A549 (cell line): ENCODE measurements around the gene DNAJB7. TPM values are rescaled to one million over a fixed set of nuclear protein-coding genes. Genes with fewer than 3 reads are reported as not detected.

Experiments used
- ATAC-seq, 2 experiments: fragments of 200-7000 bp in 1 of 2; fragments of >200 bp in 1 of 2; cut with Nextera tagmentation in 1 of 2; cut with Tn5 transposase in 1 of 2; 3 replicates each; pipeline versions ENCODE4 v1.8.0 to v1.9.1; 2018 to 2020; ENCODE audit warnings: mild to moderate bottlenecking in 1 of 2, moderate library complexity in 1 of 2
- CTCF ChIA-PET: fragments of 300-600 bp; sonication (Branson Sonifier 250); formaldehyde crosslinking; extraction: SDS; loops from one replicate; lab custom pipeline; 2021; ENCODE audit warnings: antibody characterized with exemption, inconsistent platforms; lab: Yijun Ruan, JAX
- POLR2A ChIA-PET: fragments of 350-600 bp; formaldehyde crosslinking; extraction: SDS; loops from one replicate; lab custom pipeline; 2021; ENCODE audit warnings: antibody characterized with exemption, inconsistent platforms; lab: Yijun Ruan, JAX
- DNase-seq, 2 experiments: peaks; one replicate each; pipeline versions ENCODE4 v3.0.0 to v3.0.0-alpha.2; 2011 to 2016; ENCODE audit warnings: low read depth in 1 of 2, low spot score in 1 of 2
- FAIRE-seq: peaks from 2 replicates; lab custom pipeline; 2011; peaks lifted over from hg19 to GRCh38; lab: Jason Lieb, UNC
- H3K27ac ChIP-seq, 2 experiments: fragments of >200 bp; sonication (Bioruptor Twin); formaldehyde crosslinking; 3 replicates each; pipeline ENCODE4 v1.5.1; 2016 to 2017
- H3K4me1 ChIP-seq: fragments of >200 bp; sonication (Bioruptor Twin); formaldehyde crosslinking; 3 replicates; pipeline ENCODE4 v1.6.1; 2016
- H3K4me2 ChIP-seq: fragments of >200 bp; sonication (Bioruptor Twin); formaldehyde crosslinking; 3 replicates; pipeline ENCODE4 v1.6.1; 2016
- H3K4me3 ChIP-seq: fragments of >200 bp; sonication (Bioruptor Twin); formaldehyde crosslinking; 3 replicates; pipeline ENCODE4 v1.5.1; 2016
- H3K9me3 ChIP-seq: fragments of >200 bp; sonication (Bioruptor Twin); formaldehyde crosslinking; 3 replicates; pipeline ENCODE4 v1.6.1; 2016
- CBX2 ChIP-seq: fragments of 200-600 bp; sonication (generic); IDR thresholded peaks from 2 replicates; pipeline ENCODE4 v1.6.1; 2016; ENCODE audit warnings: low read depth, mild to moderate bottlenecking, borderline replicate concordance
- CBX8 ChIP-seq: fragments of 200-600 bp; sonication (generic); IDR thresholded peaks from 2 replicates; pipeline ENCODE4 v1.6.1; 2016
- CHD2 ChIP-seq: fragments of 150-350 bp; IDR thresholded peaks from 2 replicates; pipeline ENCODE4 v1.6.1; 2014; ENCODE audit warnings: low read length; ENCODE audit not compliant: partially characterized antibody
- CHD4 ChIP-seq: fragments of 200-600 bp; sonication (generic); IDR thresholded peaks from 2 replicates; pipeline ENCODE4 v1.6.1; 2016; ENCODE audit warnings: antibody characterized with exemption, mild to moderate bottlenecking, borderline replicate concordance
- EHF ChIP-seq: fragments of 250-450 bp; sonication (Bioruptor Pico); IDR thresholded peaks from 2 replicates; pipeline ENCODE4 v1.5.0; 2020; ENCODE audit warnings: mild to moderate bottlenecking
- EP300 ChIP-seq, 2 experiments: fragments of >200 bp; sonication (Bioruptor Twin); formaldehyde crosslinking; IDR thresholded peaks; 2 replicates in 1 of 2; 3 replicates in 1 of 2; pipeline ENCODE4 v1.6.1; 2016 to 2017
- FOSL2 ChIP-seq, 2 experiments: fragments of 450-650 bp in 1 of 2; fragments of >200 bp in 1 of 2; sonication (Bioruptor Twin) in 1 of 2; formaldehyde crosslinking; IDR thresholded peaks; 2 replicates each; pipeline versions ENCODE4 v1.5.0 to v1.6.1; 2016 to 2020; ENCODE audit warnings: mild to moderate bottlenecking in 1 of 2, moderate library complexity in 1 of 2
- FOXS1 ChIP-seq: fragments of 250-450 bp; sonication (Bioruptor Pico); IDR thresholded peaks from 2 replicates; pipeline ENCODE4 v1.5.0; 2020; ENCODE audit warnings: mild to moderate bottlenecking, moderate library complexity
- GATA3 ChIP-seq: IDR thresholded peaks from 2 replicates; pipeline ENCODE4 v1.6.1; 2012; ENCODE audit warnings: borderline replicate concordance
- HOXA7 ChIP-seq: fragments of 250-450 bp; sonication (Bioruptor Pico); IDR thresholded peaks from 2 replicates; pipeline ENCODE4 v1.5.0; 2020; ENCODE audit warnings: mild to moderate bottlenecking, moderate library complexity
- HOXB13 ChIP-seq: fragments of 250-450 bp; sonication (Bioruptor Pico); IDR thresholded peaks from 2 replicates; pipeline ENCODE4 v1.5.0; 2020; ENCODE audit warnings: low read depth, mild to moderate bottlenecking, moderate library complexity
- HOXB5 ChIP-seq: fragments of 250-450 bp; sonication (Bioruptor Pico); IDR thresholded peaks from 2 replicates; pipeline ENCODE4 v1.5.0; 2020; ENCODE audit warnings: mild to moderate bottlenecking, moderate library complexity
- KDM1A ChIP-seq: fragments of 200-600 bp; sonication (generic); IDR thresholded peaks from 2 replicates; pipeline ENCODE4 v1.6.1; 2016; ENCODE audit warnings: low read depth, mild to moderate bottlenecking
- KDM5A ChIP-seq: fragments of 200-600 bp; sonication (generic); IDR thresholded peaks from 2 replicates; pipeline ENCODE4 v1.6.1; 2016; ENCODE audit warnings: antibody characterized with exemption, mild to moderate bottlenecking
- MYC ChIP-seq: IDR thresholded peaks from 2 replicates; pipeline ENCODE4 v1.6.1; 2012; ENCODE audit warnings: mild to moderate bottlenecking, inconsistent platforms, low read length, improper control_type of control experiment, borderline replicate concordance
- NPAS2 ChIP-seq: fragments of 250-450 bp; sonication (Bioruptor Pico); IDR thresholded peaks from 2 replicates; pipeline ENCODE4 v1.8.0; 2022; ENCODE audit warnings: mild to moderate bottlenecking, moderate library complexity, borderline replicate concordance
- PHF8 ChIP-seq: fragments of 200-600 bp; sonication (generic); IDR thresholded peaks from 2 replicates; pipeline ENCODE4 v1.6.1; 2016; ENCODE audit warnings: low read depth, mild to moderate bottlenecking, antibody characterized with exemption, moderate library complexity, borderline replicate concordance
- POLR2A ChIP-seq: IDR thresholded peaks from 2 replicates; pipeline ENCODE4 v1.6.1; 2012; ENCODE audit warnings: mild to moderate bottlenecking, low read length
- RFX5 ChIP-seq: fragments of 450-650 bp; IDR thresholded peaks from 2 replicates; pipeline ENCODE4 v1.7.1; 2014; ENCODE audit warnings: antibody characterized with exemption, mild to moderate bottlenecking, moderate library complexity
- RNF2 ChIP-seq: fragments of 200-600 bp; sonication (generic); IDR thresholded peaks from 2 replicates; pipeline ENCODE4 v1.6.1; 2016; ENCODE audit warnings: low read depth, mild to moderate bottlenecking, antibody characterized with exemption, moderate library complexity, borderline replicate concordance
- SREBF2 ChIP-seq: fragments of 450-650 bp; IDR thresholded peaks from 2 replicates; pipeline ENCODE4 v1.6.1; 2014; ENCODE audit warnings: mild to moderate bottlenecking, moderate library complexity
- TP53 ChIP-seq: fragments of 250-450 bp; sonication (Bioruptor Pico); IDR thresholded peaks from 2 replicates; pipeline ENCODE4 v1.5.0; 2021; ENCODE audit warnings: mild to moderate bottlenecking, moderate library complexity
- ZC3H11A ChIP-seq: fragments of 450-650 bp; IDR thresholded peaks from 2 replicates; pipeline ENCODE4 v1.6.1; 2014; ENCODE audit warnings: antibody characterized with exemption, mild to moderate bottlenecking
- ZFP36 ChIP-seq: fragments of 450-650 bp; IDR thresholded peaks from 2 replicates; pipeline ENCODE4 v1.6.1; 2014; ENCODE audit warnings: borderline replicate concordance; ENCODE audit not compliant: partially characterized antibody
- ZSCAN20 ChIP-seq: fragments of 250-450 bp; sonication (Bioruptor Pico); IDR thresholded peaks from 2 replicates; pipeline ENCODE4 v1.8.0; 2022; ENCODE audit warnings: mild to moderate bottlenecking, moderate library complexity
- WGBS: methylation state at CpG from one replicate; pipeline ENCODE4 v1.1.6; 2017; ENCODE audit errors: missing lambda C conversion rate; 5-methylcytosine and 5-hydroxymethylcytosine counted together
- polyA plus RNA-seq, 4 experiments: library from polyadenylated mRNA; depleted of rRNA in 3 of 4; stranded (reverse); fragments of >200 nt; fragmentation: RNase III in 1 of 4; extraction: RNeasy Plus Mini Kit Qiagen cat#74134 plus additional on column Dnase treatment in 1 of 4; gene quantifications; 2 replicates in 3 of 4; 3 replicates in 1 of 4; pipeline ENCODE4 v1.2.3, GENCODE V29; 2011 to 2017
- TF ChIP-seq, protein P1 (sequence below): fragments of 450-650 bp; IDR thresholded peaks from 2 replicates; pipeline ENCODE4 v1.6.1; 2014; ENCODE audit warnings: antibody characterized with exemption
- TF ChIP-seq, protein P2 (sequence below): fragments of >200 bp; sonication (Bioruptor Twin); formaldehyde crosslinking; IDR thresholded peaks from 3 replicates; pipeline ENCODE4 v1.6.1; 2016
- TF ChIP-seq, protein P3 (sequence below): fragments of 250-450 bp; sonication (Bioruptor Pico); IDR thresholded peaks from 2 replicates; pipeline ENCODE4 v1.5.0; 2020; ENCODE audit warnings: low read depth, mild to moderate bottlenecking, moderate library complexity
- TF ChIP-seq, protein P4 (sequence below): fragments of 200-600 bp; sonication (generic); IDR thresholded peaks from 2 replicates; pipeline ENCODE4 v1.6.1; 2016; ENCODE audit warnings: antibody characterized with exemption, mild to moderate bottlenecking, moderate library complexity

The DNAJB7 gene
- polyA plus RNA-seq, 2 of the 4 experiments (the other 2 are of a cell fraction), result not detected

DNA sequence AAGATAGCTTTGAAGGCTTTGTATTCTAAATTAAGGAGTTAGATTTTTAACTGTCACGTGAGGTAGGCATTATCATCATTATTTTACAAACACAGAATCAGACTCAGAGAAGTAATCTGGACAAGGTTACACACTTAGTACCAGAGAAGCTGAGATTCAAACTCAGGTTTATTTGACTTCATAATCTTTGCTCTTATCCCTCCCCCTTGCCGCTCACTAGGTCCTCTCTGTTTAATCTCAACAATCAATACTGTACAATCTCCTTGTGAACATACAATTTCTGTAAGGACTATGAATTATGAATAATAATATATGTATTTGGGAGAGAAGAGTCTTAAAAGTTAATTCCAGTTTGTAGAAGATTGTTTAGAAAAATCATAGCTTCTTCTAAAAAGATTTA lies 5.2 kb upstream of the DNAJB7 start:
- Histone ChIP-seq H3K4me3 (no peak overlapping the region), H3K9me3 (no peaks in the 10 kb centered on the region), H3K27ac (no peak overlapping the region), H3K4me2 (no peak overlapping the region), H3K4me1 (no peaks in the 10 kb centered on the region)
- no peak for FAIRE-seq
- no peak for ATAC-seq
- 94% methylated on average over 2 of the region's 2 CpGs for WGBS
- no peak for DNase-seq
- TF ChIP-seq, protein P1, sequence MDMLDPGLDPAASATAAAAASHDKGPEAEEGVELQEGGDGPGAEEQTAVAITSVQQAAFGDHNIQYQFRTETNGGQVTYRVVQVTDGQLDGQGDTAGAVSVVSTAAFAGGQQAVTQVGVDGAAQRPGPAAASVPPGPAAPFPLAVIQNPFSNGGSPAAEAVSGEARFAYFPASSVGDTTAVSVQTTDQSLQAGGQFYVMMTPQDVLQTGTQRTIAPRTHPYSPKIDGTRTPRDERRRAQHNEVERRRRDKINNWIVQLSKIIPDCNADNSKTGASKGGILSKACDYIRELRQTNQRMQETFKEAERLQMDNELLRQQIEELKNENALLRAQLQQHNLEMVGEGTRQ, result no peak
- no peak for TF ChIP-seq RFX5
- TF ChIP-seq MYC, result no peak
- TF ChIP-seq TP53 (CRISPR knock-in tag), result no peak
- TF ChIP-seq NPAS2 (CRISPR knock-in tag), result no peak
- no peak for TF ChIP-seq POLR2A
- no peak for TF ChIP-seq FOSL2 (IDR thresholded peaks at IDR 0.05)
- TF ChIP-seq FOSL2 (CRISPR knock-in tag; IDR thresholded peaks at IDR 0.05), result no peak
- TF ChIP-seq KDM5A, result no peak
- TF ChIP-seq PHF8, result no peak
- TF ChIP-seq, protein P2, sequence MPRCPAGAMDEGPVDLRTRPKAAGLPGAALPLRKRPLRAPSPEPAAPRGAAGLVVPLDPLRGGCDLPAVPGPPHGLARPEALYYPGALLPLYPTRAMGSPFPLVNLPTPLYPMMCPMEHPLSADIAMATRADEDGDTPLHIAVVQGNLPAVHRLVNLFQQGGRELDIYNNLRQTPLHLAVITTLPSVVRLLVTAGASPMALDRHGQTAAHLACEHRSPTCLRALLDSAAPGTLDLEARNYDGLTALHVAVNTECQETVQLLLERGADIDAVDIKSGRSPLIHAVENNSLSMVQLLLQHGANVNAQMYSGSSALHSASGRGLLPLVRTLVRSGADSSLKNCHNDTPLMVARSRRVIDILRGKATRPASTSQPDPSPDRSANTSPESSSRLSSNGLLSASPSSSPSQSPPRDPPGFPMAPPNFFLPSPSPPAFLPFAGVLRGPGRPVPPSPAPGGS, result no peak
- no peak for TF ChIP-seq CHD2
- TF ChIP-seq, protein P3, sequence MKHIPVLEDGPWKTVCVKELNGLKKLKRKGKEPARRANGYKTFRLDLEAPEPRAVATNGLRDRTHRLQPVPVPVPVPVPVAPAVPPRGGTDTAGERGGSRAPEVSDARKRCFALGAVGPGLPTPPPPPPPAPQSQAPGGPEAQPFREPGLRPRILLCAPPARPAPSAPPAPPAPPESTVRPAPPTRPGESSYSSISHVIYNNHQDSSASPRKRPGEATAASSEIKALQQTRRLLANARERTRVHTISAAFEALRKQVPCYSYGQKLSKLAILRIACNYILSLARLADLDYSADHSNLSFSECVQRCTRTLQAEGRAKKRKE (CRISPR knock-in tag), result no peak
- no peak for TF ChIP-seq FOXS1 (CRISPR knock-in tag)
- no peak for TF ChIP-seq GATA3
- no peak for TF ChIP-seq RNF2
- no peak for TF ChIP-seq SREBF2
- no peak for TF ChIP-seq ZC3H11A
- no peak for TF ChIP-seq HOXB13 (CRISPR knock-in tag)
- POLR2A ChIA-PET, result no interaction called here
- CTCF ChIA-PET, result interaction anchor here (0.9 to 1.0 kb wide), 2 partner anchors 56 to 337 kb away, joined by 3 to 5 read pairs; no protein-coding TSS in a partner anchor

DNA sequence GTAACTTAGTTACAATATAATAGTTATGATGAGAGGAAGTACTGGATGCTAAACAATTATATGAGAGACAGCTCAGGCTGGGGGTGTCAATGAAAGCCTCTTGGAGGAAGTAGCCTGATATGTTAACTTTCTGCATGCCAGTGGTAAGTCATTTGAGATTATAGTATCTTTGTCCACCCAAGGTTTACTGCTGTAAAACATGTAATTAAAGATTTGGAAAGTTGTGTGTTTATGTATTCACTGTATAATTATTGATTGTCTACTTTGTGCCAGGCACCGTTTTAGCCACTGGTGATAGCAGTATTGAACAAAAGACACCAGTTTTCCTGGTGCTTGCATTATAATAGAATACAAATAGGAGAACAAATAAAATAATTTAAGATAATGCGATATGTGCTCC lies 624 bp upstream of the DNAJB7 start:
- no peak for DNase-seq
- peaks cover 11% of the 10 kb centered on the region; the same call in 2 of the 3 replicates for H3K4me1 ChIP-seq
- H3K4me2 ChIP-seq, result no peak overlapping the region
- no peak overlapping the region for H3K4me3 ChIP-seq
- no peaks in the 10 kb centered on the region for H3K9me3 ChIP-seq
- CTCF ChIA-PET, result interaction anchor here (0.8 kb wide), 1 partner anchor 43 kb away, joined by 3 read pairs; the partner anchor contains the start of gene SLC25A17
- WGBS, result 88% methylated on average over 2 of the region's 2 CpGs
- ATAC-seq, result no peak
- no peak for FAIRE-seq
- no peak overlapping the region for H3K27ac ChIP-seq
- POLR2A ChIA-PET, result no interaction called here
- TF ChIP-seq, protein P3 (CRISPR knock-in tag), result no peak
- TF ChIP-seq HOXA7 (CRISPR knock-in tag), result no peak
- no peak for TF ChIP-seq KDM1A
- no peak for TF ChIP-seq GATA3
- TF ChIP-seq, protein P4, sequence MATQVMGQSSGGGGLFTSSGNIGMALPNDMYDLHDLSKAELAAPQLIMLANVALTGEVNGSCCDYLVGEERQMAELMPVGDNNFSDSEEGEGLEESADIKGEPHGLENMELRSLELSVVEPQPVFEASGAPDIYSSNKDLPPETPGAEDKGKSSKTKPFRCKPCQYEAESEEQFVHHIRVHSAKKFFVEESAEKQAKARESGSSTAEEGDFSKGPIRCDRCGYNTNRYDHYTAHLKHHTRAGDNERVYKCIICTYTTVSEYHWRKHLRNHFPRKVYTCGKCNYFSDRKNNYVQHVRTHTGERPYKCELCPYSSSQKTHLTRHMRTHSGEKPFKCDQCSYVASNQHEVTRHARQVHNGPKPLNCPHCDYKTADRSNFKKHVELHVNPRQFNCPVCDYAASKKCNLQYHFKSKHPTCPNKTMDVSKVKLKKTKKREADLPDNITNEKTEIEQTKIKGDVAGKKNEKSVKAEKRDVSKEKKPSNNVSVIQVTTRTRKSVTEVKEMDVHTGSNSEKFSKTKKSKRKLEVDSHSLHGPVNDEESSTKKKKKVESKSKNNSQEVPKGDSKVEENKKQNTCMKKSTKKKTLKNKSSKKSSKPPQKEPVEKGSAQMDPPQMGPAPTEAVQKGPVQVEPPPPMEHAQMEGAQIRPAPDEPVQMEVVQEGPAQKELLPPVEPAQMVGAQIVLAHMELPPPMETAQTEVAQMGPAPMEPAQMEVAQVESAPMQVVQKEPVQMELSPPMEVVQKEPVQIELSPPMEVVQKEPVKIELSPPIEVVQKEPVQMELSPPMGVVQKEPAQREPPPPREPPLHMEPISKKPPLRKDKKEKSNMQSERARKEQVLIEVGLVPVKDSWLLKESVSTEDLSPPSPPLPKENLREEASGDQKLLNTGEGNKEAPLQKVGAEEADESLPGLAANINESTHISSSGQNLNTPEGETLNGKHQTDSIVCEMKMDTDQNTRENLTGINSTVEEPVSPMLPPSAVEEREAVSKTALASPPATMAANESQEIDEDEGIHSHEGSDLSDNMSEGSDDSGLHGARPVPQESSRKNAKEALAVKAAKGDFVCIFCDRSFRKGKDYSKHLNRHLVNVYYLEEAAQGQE, result no peak
- no peak for TF ChIP-seq EHF (CRISPR knock-in tag)
- no peak for TF ChIP-seq CBX2
- no peak for TF ChIP-seq ZSCAN20 (CRISPR knock-in tag)
- no peak for TF ChIP-seq ZFP36
- no peak for TF ChIP-seq FOSL2 (IDR thresholded peaks at IDR 0.05)
- no peak for TF ChIP-seq FOSL2 (CRISPR knock-in tag; IDR thresholded peaks at IDR 0.05)
- no peak for TF ChIP-seq RNF2
- TF ChIP-seq CHD4, result no peak
- TF ChIP-seq EP300 (IDR thresholded peaks at IDR 0.05), result no peak
- TF ChIP-seq TP53 (CRISPR knock-in tag), result no peak
- TF ChIP-seq HOXB5 (CRISPR knock-in tag), result no peak
- TF ChIP-seq CBX8, result no peak
